GM12801 (cell line): ENCODE data around the gene ZBED4.

ENCODE experiments used
- TF ChIP-seq, protein P1 (sequence below): IDR thresholded peaks from one replicate; pipeline ENCODE4 v1.5.1; 2011; ENCODE audit warnings: control low read depth; ENCODE audit not compliant: insufficient read length; ENCODE audit errors: extremely low read depth

ZBED4 gene

DNA sequence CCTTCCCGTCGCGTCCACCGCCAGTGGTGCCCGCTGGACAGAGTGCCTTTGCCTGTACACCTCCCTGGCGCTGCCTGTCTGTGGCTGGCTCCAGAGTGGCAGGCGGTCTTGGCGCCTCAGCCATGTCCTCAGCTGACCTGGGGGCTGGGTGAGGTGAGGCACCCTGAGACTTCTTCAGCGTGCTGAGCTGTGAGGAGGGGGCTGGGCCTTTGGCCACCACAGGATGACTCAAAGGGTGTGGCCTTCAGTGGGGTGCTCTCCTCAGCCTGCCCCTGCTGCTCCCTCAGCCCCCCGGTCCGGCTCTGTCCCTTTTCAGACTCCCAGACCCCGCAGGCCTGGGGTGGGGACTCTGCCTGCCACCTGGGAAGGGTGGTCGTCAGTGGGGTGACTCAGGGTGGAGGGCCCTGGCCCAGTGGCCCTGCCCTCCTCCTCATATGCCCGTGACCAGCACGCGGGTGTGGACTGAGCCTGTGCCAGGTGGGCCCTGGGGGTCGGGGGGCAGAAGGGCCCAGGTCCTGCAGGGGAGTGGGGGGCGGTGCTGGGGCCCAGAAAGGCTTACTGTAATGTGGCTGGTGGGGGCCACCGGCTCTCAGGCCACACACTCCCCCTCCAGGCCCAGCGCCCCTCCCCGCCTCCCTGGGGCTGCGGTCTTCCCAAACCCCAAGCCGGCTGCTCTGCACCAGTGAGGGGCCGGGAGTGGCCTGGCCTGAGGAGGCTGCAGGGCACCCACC, 80.7 kb downstream of the ZBED4 start:
- TF ChIP-seq, protein P1, sequence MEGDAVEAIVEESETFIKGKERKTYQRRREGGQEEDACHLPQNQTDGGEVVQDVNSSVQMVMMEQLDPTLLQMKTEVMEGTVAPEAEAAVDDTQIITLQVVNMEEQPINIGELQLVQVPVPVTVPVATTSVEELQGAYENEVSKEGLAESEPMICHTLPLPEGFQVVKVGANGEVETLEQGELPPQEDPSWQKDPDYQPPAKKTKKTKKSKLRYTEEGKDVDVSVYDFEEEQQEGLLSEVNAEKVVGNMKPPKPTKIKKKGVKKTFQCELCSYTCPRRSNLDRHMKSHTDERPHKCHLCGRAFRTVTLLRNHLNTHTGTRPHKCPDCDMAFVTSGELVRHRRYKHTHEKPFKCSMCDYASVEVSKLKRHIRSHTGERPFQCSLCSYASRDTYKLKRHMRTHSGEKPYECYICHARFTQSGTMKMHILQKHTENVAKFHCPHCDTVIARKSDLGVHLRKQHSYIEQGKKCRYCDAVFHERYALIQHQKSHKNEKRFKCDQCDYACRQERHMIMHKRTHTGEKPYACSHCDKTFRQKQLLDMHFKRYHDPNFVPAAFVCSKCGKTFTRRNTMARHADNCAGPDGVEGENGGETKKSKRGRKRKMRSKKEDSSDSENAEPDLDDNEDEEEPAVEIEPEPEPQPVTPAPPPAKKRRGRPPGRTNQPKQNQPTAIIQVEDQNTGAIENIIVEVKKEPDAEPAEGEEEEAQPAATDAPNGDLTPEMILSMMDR, result no peak

DNA sequence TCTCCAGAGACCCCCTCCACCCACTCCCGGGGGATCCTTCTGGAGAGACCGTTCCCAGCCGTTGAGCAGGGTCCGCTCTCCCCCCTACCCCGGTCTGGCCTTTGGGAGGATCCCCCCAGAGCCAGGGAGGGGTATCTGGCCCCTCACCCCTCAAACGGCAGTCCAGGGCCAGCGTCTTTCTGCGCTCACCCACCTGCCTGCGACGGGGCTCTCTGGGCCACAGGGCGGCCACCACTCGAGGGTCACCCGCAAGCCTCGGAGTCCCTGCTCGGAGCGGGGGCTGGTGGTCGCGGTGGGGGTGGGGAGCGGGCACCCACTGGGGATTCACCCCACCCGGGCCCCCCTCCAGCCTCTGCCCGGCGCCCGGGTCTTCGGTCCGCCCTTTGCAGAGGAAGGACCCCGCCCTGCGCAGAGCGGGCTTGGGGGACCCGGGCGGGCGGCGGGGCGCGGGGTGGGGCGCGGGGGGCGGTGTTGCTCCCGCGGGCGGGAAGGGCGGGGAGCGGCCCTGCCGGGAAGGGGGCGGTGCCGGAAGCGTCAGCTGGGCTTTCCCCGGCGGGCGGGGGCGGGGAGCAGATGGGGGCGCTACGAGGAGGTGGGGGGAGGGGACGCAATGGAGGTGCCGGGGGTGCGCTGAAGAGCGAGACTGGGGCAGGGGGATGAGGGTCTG, 81.4 kb downstream of the ZBED4 start:
- TF ChIP-seq, protein P1, result no peak

DNA sequence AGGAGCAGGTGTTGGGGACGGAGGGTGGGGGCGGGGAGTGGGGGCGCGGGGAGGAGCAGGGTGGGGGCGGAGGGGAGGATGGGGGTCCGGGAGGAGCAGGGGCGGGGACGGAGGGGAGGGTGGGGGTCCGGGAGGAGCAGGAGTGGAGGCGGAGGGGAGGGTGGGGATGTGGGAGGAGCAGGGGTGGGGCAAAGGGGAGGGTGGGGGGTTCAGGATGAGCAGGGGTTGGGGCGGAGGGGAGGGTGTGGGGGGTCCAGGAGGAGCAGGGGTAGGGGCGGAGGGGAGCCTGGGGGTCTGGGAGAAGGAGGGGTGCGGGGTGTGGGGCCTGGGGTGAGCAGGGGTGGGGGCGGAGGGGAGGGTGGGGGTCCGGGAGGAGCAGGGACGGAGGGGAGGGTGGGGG, 81.9 kb downstream of the ZBED4 start:
- TF ChIP-seq, protein P1, result no peak

DNA sequence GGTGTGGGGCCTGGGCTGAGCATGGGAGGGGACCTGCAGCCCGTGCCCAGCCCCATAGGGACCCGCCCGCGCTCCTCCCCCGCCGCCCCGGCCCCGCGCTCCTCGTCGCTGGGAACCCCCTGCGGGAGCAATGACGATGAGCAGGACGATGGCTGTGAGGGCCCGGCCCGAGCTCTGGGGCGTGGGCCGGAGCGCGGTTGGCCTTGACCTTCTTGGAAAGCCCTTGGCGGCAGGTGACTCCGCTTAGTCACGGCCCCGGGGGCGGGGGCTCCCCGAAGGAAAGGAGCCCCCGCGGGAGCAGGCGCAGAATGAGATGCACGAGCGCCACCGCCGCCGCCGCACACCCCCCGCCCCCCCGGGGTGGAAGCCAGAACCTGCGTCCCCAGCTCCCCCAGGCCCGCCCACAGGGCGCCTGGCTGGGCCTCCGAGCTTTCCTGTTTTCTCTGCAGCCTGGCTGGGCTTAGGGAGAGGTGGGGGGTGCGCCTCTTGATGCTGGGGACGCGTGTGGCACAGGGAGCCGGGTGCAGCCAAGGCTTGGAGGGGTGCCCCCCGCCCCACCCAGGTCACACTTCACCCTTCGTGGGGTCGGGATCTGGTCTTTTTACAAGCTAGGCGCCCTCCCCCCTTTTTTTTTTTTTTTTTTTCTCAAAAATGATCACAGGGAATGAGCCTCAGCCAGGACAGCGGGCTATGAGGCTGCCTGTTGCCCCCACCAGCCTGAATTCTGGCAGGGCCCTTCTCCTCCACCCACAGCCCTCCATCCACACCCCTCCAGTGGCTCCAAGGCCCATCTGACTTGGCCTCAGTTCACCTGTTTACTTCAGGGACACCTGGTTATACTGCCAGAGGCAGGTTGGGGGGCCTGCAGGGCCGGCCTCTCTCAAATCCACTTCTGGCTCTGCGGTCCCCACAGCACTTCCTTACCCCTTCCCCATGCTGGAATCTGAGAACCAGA, 82.7 kb downstream of the ZBED4 start:
- TF ChIP-seq, protein P1, result no peak

DNA sequence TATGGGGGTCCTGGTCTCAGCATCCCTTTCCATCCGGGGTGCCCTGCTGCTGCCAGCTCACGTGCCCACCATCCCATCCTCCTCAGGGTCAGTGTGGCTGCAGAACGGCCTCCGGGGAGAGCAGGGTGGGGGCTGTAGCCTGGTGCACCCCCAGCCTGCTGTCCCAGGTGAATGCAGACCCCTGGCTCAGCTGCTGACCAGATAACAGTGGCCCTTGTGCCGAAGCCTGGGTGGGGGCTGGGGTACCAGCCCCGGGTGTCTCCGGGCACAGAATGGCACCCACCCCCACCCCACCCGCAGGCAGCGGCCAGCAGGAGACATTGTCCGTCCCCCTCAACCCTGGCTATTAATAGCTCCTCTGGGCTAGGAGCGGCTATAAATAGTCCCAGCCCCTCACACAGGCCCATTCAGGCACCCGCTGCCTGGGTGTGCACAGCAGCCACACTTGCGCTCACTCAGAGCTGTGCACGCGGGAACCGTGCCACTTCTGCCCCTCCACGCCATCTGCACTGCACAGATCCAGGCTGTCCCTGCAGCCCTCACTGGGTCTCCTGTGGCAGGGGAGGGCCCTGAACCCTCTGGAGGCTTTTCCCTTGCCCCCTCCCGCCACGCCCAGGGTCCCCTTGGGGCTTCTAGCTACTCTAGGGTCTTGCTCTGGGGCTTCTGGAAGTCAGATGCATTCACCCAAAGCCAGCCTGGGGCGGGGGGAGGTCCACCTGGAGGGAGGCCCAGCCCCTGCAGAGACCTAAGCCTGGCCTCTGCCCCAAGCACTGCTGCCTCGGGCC, 83.5 kb downstream of the ZBED4 start:
- TF ChIP-seq, protein P1, result no peak

DNA sequence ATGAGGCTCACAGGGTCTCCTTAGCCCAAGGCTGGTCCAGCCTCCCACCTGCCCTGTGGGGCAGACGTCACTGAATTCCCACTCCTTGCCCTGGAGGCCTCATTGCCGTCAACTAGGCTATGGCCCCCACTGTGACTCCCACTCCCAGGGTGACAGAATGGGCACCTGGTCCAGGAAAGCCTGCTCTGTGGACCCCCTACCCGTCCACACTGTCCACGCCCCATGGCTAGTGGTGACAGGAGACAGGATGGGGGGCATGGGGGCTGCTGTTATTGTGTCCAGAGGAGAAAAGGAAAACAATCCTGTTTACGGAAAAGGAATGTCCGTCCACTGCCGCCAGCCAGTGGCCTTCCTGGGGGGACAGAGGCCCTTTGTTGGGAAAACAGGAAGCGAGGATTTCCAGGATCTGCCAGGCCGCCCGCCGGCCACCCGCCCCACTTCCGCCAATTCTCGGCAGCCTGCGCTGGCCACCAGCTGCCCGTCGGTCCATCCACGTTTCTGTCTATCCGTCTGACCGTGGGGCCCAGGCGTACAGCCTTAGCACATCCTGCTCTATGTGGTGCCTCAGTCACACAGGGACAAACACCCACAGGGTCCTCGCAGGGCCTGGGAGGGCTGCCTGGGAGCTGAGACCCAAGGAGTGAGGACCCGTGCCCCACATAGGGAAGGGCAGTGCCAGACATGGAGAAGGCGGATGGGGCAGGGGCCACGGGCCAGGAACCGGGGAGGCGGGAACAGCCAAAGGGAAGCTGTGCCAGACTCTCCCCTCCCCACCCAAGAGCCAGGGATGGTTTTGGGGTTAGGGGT, 84.3 kb downstream of the ZBED4 start:
- TF ChIP-seq, protein P1, result no peak
